ENCODE data around the gene PBX3.

PBX3 gene

GRCh38 chr9:125949703-125950460 is 202.7 kb downstream of the PBX3 start:
- DNase-seq (ENCODE audit: low read depth) = no peak

- DNase-seq (ENCODE audit: low read depth) = no peak
Measured at GRCh38 chr9:125950880-125951471, 203.8 kb downstream of the PBX3 start.

- DNase-seq (ENCODE audit: low read depth) = no peak
Measured at GRCh38 chr9:125953314-125954019, 206.3 kb downstream of the PBX3 start.

GRCh38 chr9:125956102-125956501 is 208.9 kb downstream of the PBX3 start:
- DNase-seq (ENCODE audit: low read depth) = no peak

- no peak for DNase-seq (ENCODE audit: low read depth)
Measured at GRCh38 chr9:125959315-125959714, 212.1 kb downstream of the PBX3 start.

GRCh38 chr9:125959951-125960619 is 212.9 kb downstream of the PBX3 start:
- no peak for DNase-seq (ENCODE audit: low read depth)

GRCh38 chr9:125960626-125961025 is 213.5 kb downstream of the PBX3 start:
- DNase-seq (ENCODE audit: low read depth) = no peak

GRCh38 chr9:125961072-125961471 is 213.9 kb downstream of the PBX3 start:
- DNase-seq (ENCODE audit: low read depth) = no peak

- no peak for DNase-seq (ENCODE audit: low read depth)
Measured at GRCh38 chr9:125963932-125964331, 216.8 kb downstream of the PBX3 start.

GRCh38 chr9:125964702-125965225 is 217.6 kb downstream of the PBX3 start:
- DNase-seq (ENCODE audit: low read depth) = no peak

- DNase-seq (ENCODE audit: low read depth) = no peak
Measured at GRCh38 chr9:125965477-125965876, 218.3 kb downstream of the PBX3 start.

GRCh38 chr9:125966466-125966865 is 219.3 kb downstream of the PBX3 start:
- DNase-seq (ENCODE audit: low read depth) = no peak

GRCh38 chr9:125966959-125967711 is 220.0 kb downstream of the PBX3 start:
- DNase-seq (ENCODE audit: low read depth) = no peak

- DNase-seq (ENCODE audit: low read depth) = no peak
Measured at GRCh38 chr9:125968714-125969374, 221.7 kb downstream of the PBX3 start.

GRCh38 chr9:125969462-125969861 is 222.3 kb downstream of the PBX3 start:
- no peak for DNase-seq (ENCODE audit: low read depth)

GRCh38 chr9:125969868-125970267 is 222.7 kb downstream of the PBX3 start:
- DNase-seq (ENCODE audit: low read depth) = no peak

- no peak for DNase-seq (ENCODE audit: low read depth)
Measured at GRCh38 chr9:125970340-125970739, 223.2 kb downstream of the PBX3 start.

GRCh38 chr9:125971050-125971449 is 223.9 kb downstream of the PBX3 start:
- DNase-seq (ENCODE audit: low read depth) = no peak

- DNase-seq (ENCODE audit: low read depth) = no peak
Measured at GRCh38 chr9:125972012-125972729, 225.0 kb downstream of the PBX3 start.

GRCh38 chr9:125973547-125973946 is 226.4 kb downstream of the PBX3 start:
- DNase-seq (ENCODE audit: low read depth) = no peak

All from activated T-cell treated with anti-CD3 and anti-CD28 coated beads for 1 hour (primary cell).